ENCODE data around the gene ADRA2A. TPM values are rescaled to one million over a fixed set of nuclear protein-coding genes. Genes with fewer than 3 reads are reported as not detected.
A peak's percentile ranks its signal among the peaks of the same experiment; 100 is the strongest.

ADRA2A gene
- total RNA-seq, 6 experiments from 2014 or later: 0.22 to 0.99 (median 0.51) TPM

DNA sequence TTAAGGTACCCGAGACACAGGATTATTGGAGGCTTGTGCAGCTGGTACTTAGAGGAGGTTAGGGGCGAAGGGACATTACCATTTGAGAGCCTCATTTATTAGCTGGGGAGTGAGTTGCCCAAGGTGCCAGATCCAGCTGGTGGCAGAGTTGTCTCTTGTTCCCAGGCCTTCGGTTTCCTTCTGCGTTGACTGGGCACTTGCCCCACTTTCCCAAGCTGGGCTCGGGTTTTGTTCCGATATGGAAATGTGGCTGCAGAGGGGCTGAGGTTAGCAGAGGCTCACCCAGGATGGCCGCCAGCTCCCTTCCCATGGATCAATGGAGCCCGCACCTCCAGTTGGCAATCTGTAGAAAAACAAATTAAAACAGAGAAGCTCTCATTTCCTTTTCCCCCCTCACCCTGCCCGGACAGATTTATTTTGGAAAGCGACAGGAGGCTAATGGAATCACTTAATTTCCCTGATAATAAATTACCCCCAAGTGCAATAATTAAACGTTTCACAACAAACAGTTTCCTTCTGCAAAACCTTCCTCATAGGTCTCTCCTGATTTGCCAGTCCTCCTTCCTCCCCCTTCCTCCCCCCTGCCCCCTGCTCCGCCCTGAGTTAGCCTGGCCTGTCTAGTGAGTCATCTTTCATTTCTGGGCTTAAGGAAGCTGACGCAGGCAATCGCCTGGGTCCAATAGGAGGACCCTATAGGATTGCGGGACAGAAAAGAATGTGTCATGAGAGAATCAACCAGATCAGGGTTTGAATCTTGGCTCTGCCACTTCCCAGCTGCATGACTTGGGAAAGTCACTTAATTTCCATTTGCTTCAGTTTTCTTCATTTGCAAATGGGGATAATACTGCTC is 51.7 kb downstream of the ADRA2A start:
- intact Hi-C loops (cut with DNase I): no loop called here
- TF ChIP-seq, protein P1, sequence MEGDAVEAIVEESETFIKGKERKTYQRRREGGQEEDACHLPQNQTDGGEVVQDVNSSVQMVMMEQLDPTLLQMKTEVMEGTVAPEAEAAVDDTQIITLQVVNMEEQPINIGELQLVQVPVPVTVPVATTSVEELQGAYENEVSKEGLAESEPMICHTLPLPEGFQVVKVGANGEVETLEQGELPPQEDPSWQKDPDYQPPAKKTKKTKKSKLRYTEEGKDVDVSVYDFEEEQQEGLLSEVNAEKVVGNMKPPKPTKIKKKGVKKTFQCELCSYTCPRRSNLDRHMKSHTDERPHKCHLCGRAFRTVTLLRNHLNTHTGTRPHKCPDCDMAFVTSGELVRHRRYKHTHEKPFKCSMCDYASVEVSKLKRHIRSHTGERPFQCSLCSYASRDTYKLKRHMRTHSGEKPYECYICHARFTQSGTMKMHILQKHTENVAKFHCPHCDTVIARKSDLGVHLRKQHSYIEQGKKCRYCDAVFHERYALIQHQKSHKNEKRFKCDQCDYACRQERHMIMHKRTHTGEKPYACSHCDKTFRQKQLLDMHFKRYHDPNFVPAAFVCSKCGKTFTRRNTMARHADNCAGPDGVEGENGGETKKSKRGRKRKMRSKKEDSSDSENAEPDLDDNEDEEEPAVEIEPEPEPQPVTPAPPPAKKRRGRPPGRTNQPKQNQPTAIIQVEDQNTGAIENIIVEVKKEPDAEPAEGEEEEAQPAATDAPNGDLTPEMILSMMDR (IDR thresholded peaks at IDR 0.05): no peak
- no peak for TF ChIP-seq POLR2A (IDR thresholded peaks at IDR 0.05)
- no peak for DNase-seq
- no peaks in the 10 kb centered on the region for H3K4me1 ChIP-seq
- H3K4me3 ChIP-seq: no peak overlapping the region
- H3K9me3 ChIP-seq: no peaks in the 10 kb centered on the region
- H3K27me3 ChIP-seq: no peaks in the 10 kb centered on the region
- WGBS (ENCODE audit: insufficient coverage, low coverage, low lambda C conversion rate, missing lambda C conversion rate): 22% methylated on average over 8 of the region's 15 CpGs
- ATAC-seq: peak in 2 of 4 donors; percentile 37 to 53
- H3K27ac ChIP-seq: no peak overlapping the region
- H3K36me3 ChIP-seq: no peaks in the 10 kb centered on the region

DNA sequence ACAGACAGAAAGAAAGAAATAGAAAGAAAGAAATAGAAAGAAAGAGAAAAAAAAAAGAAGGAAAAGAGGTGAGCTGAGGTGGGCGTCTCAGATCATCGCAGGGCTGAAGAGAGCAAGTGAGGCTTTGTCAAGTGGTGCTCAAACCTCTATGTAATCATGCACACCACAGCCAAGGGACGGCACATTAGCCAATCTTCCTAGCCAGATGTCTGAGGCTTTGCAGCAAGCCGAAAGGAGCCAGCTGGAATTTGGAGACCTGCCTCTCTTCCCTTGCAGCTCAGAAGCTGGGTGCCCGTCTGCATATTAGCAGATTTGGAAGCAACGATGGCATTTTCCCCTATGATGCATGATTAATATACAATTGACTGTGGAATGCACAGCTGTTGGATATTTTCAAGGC is 52.5 kb downstream of the ADRA2A start:
- Histone ChIP-seq H3K4me1 (no peaks in the 10 kb centered on the region), H3K9me3 (no peaks in the 10 kb centered on the region), H3K36me3 (no peaks in the 10 kb centered on the region), H3K27ac (no peak overlapping the region), H3K4me3 (no peak overlapping the region), H3K27me3 (no peaks in the 10 kb centered on the region)
- TF ChIP-seq POLR2A (IDR thresholded peaks at IDR 0.05): no peak
- TF ChIP-seq, protein P1 (IDR thresholded peaks at IDR 0.05): no peak
- intact Hi-C loops (cut with DNase I): no loop called here
- ATAC-seq (no peak), DNase-seq (no peak)
- 87% methylated on average over 4 of the region's 6 CpGs for WGBS (ENCODE audit: insufficient coverage, low coverage, low lambda C conversion rate, missing lambda C conversion rate)

DNA sequence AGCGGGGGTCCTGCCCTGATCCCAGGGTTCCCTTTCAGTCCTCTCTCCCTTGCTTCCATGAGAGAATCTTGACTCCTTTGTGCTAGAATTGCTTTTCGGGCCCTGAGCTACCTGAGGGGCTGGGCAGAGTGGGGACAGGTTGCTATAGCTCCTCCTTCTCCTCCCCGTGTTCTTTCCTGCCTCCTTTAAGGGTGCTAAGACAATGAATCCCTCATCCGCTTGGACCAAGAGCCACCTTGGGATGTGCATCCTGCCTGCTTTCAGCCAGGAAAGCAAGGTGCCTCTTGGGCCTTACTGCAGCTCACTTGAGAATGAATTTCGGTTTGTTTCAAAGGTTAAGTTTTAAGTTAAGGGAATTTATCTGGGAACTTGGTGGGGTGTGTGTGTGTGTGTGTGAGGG is 53.6 kb downstream of the ADRA2A start:
- 69% methylated on average over 5 of the region's 5 CpGs for WGBS (ENCODE audit: insufficient coverage, low coverage, low lambda C conversion rate, missing lambda C conversion rate)
- no peaks in the 10 kb centered on the region for H3K27me3 ChIP-seq
- H3K27ac ChIP-seq: no peak overlapping the region
- H3K4me3 ChIP-seq: no peak overlapping the region
- no peak for ATAC-seq
- TF ChIP-seq, protein P1 (IDR thresholded peaks at IDR 0.05): no peak
- TF ChIP-seq POLR2A (IDR thresholded peaks at IDR 0.05): no peak
- H3K4me1 ChIP-seq: no peaks in the 10 kb centered on the region
- H3K9me3 ChIP-seq: no peaks in the 10 kb centered on the region
- intact Hi-C loops (cut with DNase I): no loop called here
- no peak for DNase-seq
- no peaks in the 10 kb centered on the region for H3K36me3 ChIP-seq

Small RNAs within 50 kb of the gene (small RNA-seq; reads per million reads assigned to genes)
- 0 reads per million in 2 experiments for gene AL355863.1

Other genes starting within 250 kb of the ADRA2A start
- 100 to 1,000 TPM in 1 of 6 experiments, 10 to 100 TPM in 5; 10.8 to 105 (median 32.5) TPM for gene PDCD4, start 205.1 kb upstream of the ADRA2A start, total RNA-seq
- 10 to 100 TPM in 5 of 6 experiments, 1 to 10 TPM in 1; 9.4 to 15.7 (median 11.5) TPM for gene BBIP1, start 157.8 kb upstream of the ADRA2A start, total RNA-seq
- 10 to 100 TPM; 16.0 to 28.6 (median 22.2) TPM for gene SHOC2, start 157.4 kb upstream of the ADRA2A start, total RNA-seq